NCI-H460 (cell line): ENCODE data around the gene HEMGN. TPM values are rescaled to one million over a fixed set of nuclear protein-coding genes. Genes with fewer than 3 reads are reported as not detected.
A peak's percentile ranks its signal among the peaks of the same experiment; 100 is the strongest.
"Not testable (repeated sequence)": the region's sequence is repeated elsewhere in the genome, so short reads cannot be mapped to it uniquely, and the experiment has no call there.

ENCODE experiments used
- DNase-seq: peaks from one replicate; pipeline ENCODE4 v3.0.0-alpha.2; 2016; ENCODE audit warnings: low read depth; ENCODE audit errors: extremely low read depth
- total RNA-seq: library from RNA; depleted of rRNA; stranded (reverse); fragments of >200 nt; shearing (Covaris generic); gene quantifications from 2 replicates; pipeline ENCODE4 v1.2.3, GENCODE V29; 2014

HEMGN gene
- total RNA-seq, 1 experiment from 2014 or later: not detected

DNA sequence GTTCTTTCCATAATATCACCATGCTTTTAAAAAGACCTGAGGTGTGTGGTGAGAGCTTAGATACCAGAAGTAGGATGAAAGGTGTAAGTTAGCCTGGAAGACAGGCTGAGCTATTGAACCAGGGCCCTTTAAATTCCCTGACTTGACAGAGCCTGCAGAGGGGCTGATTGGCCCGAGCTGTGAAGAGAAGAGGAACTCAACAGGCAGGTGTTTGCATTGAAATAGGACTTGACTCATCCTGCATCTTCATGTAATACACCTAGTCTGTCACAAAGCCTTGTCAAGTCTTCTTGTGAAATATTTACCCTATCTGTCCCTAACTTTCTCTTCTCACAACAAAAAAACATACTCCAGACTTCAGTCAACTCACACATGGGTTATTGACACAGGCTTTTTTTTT, 28.5 kb upstream of the HEMGN start:
- DNase-seq: no peak

DNA sequence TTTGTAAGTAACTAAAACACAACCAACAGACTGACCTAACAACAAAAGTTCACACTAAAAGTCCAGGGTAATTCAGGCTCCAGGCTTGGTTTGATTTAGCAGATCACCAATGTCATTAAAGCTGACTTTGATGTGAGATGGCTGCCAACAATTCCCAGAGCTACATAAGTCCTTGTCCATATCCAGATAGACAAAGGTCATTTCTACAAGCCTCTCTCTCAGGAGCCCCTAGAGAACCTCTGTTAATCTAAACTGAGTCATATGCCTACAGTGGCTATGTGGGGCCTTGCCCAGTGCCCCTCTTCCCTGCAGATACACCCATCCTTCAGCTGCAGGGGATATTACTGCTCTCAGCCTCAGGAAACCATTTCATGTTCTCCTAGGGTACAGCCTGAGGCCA, 26.9 kb upstream of the HEMGN start:
- DNase-seq: no peak

GRCh38 chr9:97963232-97963631, 25.3 kb upstream of the HEMGN start:
- no peak for DNase-seq

- DNase-seq: no peak
Observed at GRCh38 chr9:97962575-97962974, 24.6 kb upstream of the HEMGN start.

DNA sequence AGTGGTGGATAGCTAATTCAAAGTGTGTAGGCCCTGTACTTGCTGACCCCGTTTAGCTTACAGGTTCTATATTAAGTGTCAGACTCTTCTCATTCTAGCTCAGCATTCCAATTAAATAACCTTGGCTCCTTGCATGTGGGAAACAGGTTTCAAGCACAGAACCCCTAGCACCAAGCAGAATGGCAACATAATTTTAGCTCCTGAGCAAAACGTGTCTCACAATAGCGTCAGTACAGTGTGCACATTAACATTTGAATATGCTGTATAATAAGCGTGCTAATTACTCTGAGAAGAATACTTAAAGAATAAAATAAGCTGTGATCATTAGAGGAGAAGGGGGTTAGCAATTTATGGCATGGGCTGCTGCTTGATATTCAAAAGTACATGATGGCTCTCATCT, 24.2 kb upstream of the HEMGN start:
- DNase-seq: no peak

DNA sequence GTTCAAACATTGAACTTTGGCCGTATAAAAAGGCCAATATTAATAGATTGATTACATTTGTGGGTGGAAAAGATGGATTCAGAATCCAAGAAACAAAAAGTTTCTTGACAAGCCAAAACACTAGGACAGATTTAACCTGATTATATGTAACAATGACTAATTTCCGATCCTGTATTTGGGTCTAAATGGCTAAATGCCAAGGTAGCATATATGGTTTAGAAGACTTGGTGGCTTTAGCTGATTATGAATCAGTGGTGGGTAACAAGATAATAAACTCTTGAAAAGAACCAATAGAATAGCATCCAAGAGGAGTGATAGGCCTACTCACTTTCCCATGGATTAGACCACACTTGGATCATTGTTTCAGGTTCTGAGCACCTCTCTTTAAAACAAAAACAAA, 23.4 kb upstream of the HEMGN start:
- no peak for DNase-seq

DNA sequence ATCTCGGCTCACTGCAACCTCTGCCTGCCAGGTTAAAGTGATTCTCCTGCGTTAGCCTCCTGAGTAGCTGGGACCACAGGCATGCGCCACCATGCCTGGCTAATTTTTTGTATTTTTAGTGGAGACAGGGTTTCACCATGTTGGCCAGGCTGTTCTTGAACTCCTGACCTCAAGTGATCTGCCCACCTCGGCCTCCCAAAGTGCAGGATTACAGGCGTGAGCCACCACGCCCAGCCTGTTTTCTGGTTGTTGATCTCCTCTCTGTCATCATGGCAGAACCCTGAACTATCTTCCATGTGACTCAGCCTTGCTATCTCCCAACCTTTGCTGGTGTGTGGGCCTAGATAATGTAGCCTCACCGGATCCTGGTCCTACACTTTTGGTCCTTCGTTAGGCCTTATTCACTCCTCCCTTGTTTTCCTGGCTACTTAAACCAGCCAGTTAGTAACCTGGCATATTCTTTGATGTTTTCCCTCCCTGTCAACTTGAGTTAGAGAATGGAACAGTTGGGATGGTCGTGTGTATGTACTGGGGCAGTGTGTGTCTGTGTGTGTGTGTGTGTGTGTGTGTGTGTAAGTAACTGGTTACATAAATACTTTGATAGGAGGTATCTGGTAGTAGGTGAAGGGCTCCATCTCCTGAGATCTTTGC, 22.8 kb upstream of the HEMGN start:
- DNase-seq: not testable (repeated sequence)

DNA sequence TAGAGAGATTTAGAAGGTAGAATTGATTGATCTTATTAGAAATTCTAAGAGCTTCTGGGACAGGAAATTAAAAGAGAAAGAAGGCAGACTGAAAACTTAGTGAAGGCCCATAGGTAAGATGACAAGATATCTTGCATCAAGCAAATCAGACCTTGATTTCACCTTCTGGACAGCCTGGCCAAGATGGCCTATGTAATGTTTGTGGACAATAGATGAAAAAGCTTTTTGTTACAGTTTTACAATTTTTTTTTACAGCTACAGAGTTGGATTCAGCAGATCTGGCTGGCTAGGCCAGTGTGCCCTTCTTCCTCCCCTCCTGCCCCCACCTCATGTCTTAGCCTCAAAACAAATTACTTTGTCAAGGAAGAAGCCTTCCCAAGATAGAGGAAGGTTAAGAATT, 21.6 kb upstream of the HEMGN start:
- DNase-seq: no peak

DNA sequence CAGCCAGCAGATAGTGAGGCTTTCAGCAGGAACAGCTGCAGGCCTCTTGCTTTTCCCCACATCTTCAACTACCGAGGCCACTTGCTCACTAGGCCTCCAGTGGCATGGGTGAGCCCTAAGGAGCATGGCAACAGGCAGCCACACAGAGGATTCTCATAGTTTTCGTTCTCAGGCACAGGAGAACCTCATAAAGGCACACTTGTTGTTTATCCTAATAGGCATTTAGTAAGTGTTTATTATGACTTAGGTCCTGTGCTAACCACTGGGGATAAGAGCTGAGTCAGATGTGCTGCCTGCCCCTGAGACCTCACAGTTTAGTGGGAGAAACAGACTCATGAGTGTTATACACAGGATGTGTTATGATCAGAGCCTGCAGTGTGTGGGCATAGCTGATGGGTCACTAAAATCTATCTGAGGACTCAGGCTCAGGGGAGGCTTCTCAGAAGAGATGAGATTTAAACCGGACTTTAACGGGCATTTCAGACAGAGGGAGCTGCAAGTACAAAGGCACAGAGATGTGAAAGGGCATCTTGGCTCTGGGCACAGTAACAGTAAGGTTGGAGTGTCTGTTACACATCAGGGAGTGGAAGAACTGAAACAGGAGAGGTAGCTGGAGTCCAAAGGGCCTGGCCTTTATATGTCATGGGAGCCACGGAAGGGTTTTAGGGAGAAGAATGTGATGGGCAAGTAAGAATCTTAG, 21.0 kb upstream of the HEMGN start:
- peak; percentile 35 for DNase-seq

DNA sequence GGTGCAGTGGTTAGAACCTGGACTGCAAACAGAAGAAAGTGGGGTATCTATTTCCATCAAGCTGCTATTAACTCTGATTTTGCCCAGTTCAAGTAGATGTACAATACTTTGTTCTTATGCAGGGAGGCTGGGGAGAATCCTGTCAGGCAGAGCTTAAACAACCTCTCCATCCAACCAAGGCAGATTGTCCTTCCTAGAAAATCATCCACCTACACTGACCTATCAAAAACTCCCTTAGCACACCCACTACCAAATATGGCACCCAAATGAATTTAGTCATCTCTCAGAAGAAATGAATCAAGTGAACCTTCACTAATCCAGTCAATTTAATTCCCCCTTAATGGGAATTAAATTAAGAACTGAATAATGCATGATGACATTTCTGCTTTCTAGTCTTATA, 18.4 kb upstream of the HEMGN start:
- DNase-seq: no peak

- peak; percentile 38 for DNase-seq
Observed at GRCh38 chr9:97954550-97954989, 16.6 kb upstream of the HEMGN start.

DNA sequence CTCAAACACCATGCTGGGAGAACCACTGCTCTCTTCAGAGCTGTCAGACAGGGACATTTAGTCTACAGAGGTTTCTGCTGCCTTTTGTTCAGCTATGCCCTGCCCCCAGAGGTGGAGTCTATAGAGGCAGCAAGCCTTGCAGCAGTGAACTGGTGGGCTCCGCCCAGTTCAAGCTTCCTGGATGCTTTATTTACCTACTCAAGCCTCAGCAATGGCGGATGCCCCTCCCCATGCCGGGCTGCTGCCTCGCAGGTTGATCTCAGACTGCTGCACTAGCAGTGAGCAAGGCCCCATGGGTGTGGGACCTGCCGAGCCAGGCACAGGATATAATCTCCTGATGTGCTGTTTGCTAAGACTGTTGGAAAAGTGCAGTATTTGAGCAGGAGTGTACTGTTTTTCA, 12.9 kb upstream of the HEMGN start:
- peak; percentile 7 for DNase-seq

- DNase-seq: not testable (repeated sequence)
Observed at GRCh38 chr9:97947094-97947493, 9.1 kb upstream of the HEMGN start.

DNA sequence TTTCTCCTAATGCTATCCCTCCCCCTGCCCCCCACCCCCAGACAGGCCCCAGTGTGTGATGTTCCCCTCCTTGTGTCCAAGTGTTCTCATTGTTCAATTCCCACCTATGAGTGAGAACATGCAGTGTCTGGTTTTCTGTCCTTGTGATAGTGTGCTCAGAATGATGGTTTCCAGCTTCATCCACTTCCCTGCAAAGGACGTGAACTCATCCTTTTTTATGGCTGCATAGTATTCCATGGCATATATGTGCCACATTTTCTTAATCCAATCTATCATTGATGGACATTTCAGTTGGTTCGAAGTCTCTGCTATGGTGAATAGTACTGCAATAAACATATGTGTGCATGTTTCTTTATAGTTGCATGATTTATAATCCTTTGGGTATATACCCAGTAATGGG, 7.5 kb upstream of the HEMGN start:
- not testable (repeated sequence) for DNase-seq

DNA sequence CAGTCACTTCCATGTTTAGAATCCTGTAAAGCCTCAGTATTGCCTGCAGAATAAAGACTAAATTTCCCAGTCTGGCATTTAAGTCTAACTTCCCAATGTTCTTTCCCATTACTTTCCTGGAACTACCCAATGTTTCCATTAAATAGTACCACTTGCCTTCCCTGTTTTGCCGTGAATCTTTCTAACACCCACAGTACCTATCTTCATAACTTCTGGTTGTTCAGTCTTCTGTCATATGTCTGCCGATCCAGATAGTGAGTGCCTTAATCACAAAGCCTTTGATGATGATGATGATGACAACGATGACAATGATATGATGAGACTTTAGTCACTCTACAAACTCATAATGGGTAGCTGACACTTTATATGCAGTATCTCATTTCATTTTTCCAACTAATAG, 6.6 kb upstream of the HEMGN start:
- no peak for DNase-seq

GRCh38 chr9:97943308-97943855, 5.4 kb upstream of the HEMGN start:
- no peak for DNase-seq

- DNase-seq: no peak
Observed at GRCh38 chr9:97941323-97941722, 3.4 kb upstream of the HEMGN start.

DNA sequence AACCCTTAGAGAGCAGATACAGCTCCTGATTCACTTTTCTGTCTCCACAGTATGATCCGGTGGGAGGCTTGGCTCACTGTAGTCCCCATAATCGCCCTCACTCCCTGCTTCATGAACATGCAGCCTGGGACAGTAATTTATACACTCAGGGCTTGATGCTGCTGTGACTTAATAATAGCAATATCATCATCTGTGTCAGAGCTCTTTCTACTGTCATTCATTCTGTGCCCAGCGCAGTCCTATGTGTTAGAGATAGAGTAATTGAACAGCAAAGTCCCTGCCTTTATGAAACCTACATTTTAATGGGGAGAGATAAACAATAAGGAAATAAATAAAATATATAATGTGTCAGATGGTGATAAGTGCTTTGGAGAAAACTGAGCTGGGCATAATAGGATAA, 2.8 kb upstream of the HEMGN start:
- no peak for DNase-seq

- DNase-seq: no peak
Observed at GRCh38 chr9:97940233-97940632, 2.3 kb upstream of the HEMGN start.

GRCh38 chr9:97936998-97937397, 974 bp downstream of the HEMGN start:
- no peak for DNase-seq

DNA sequence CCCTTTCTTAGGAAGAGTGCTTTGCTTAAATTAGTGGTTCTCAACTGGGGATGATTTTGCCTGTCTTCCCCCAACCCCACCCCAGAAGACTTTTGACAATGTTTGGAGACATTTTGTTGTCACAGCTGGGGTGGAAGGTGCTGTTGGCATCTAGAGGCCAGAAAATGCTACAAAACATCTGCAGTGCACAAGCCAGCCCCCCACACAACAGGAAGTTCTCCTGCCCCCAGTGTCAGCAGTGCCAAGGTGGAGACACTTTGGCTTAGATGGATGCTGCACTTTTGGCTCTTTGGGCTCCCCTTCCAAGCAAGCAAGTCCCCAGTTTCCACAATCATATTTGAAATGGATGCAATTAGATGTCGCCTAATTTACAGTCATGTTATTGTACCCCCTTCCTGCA, 2.7 kb downstream of the HEMGN start:
- DNase-seq: no peak
